ENCODE data around the gene CCDC106.
A peak's percentile ranks its signal among the peaks of the same experiment; 100 is the strongest.

The CCDC106 gene

GRCh38 chr19:55652311-55653128 lies 4.5 kb downstream of the CCDC106 start:
- DNase-seq, result no peak

- DNase-seq, result peak; percentile 98
Observed at GRCh38 chr19:55653651-55654322, 5.8 kb downstream of the CCDC106 start.

- DNase-seq, result peak; percentile 99
Observed at GRCh38 chr19:55654323-55654867, 6.4 kb downstream of the CCDC106 start.

GRCh38 chr19:55654868-55655647 lies 7.0 kb downstream of the CCDC106 start, which contains the start of gene U2AF2:
Gene U2AF2 (plus strand): TSS chr19:55655035. CDS start chr19:55655105, 70 bp downstream.
- DNase-seq, result peak; percentile 94

- no peak for DNase-seq
Observed at GRCh38 chr19:55655648-55656040, 7.6 kb downstream of the CCDC106 start.

- peak; percentile 19 for DNase-seq
Observed at GRCh38 chr19:55656552-55656951, 8.5 kb downstream of the CCDC106 start.

- DNase-seq, result peak; percentile 54
Observed at GRCh38 chr19:55656988-55657747, 9.2 kb downstream of the CCDC106 start.

- no peak for DNase-seq
Observed at GRCh38 chr19:55658846-55659459, 10.9 kb downstream of the CCDC106 start.

GRCh38 chr19:55659822-55660221 lies 11.8 kb downstream of the CCDC106 start:
- no peak for DNase-seq

GRCh38 chr19:55660404-55660803 lies 12.4 kb downstream of the CCDC106 start:
- no peak for DNase-seq

GRCh38 chr19:55660991-55661390 lies 13.0 kb downstream of the CCDC106 start:
- DNase-seq, result no peak

- no peak for DNase-seq
Observed at GRCh38 chr19:55661826-55662225, 13.8 kb downstream of the CCDC106 start.

- DNase-seq, result no peak
Observed at GRCh38 chr19:55663846-55664536, 16.0 kb downstream of the CCDC106 start.

- no peak for DNase-seq
Observed at GRCh38 chr19:55666343-55667005, 18.5 kb downstream of the CCDC106 start.

GRCh38 chr19:55667006-55667381 lies 19.0 kb downstream of the CCDC106 start:
- DNase-seq, result no peak

GRCh38 chr19:55667511-55667910 lies 19.5 kb downstream of the CCDC106 start:
- no peak for DNase-seq

- DNase-seq, result no peak
Observed at GRCh38 chr19:55667958-55668357, 19.9 kb downstream of the CCDC106 start.

- no peak for DNase-seq
Observed at GRCh38 chr19:55668603-55669348, 20.8 kb downstream of the CCDC106 start.

GRCh38 chr19:55669418-55670279 lies 21.6 kb downstream of the CCDC106 start:
- no peak for DNase-seq

Data from RPMI8226 (cell line).